Left lung (tissue), 10 donors: ENCODE results near the gene PTGER4. TPM values are rescaled to one million over a fixed set of nuclear protein-coding genes. Genes with fewer than 3 reads are reported as not detected.
"Not testable (repeated sequence)": the region's sequence is repeated elsewhere in the genome, so short reads cannot be mapped to it uniquely, and the experiment has no call there.

ENCODE experiments used
- ATAC-seq: fragments of 200-7000 bp; cut with Tn5 transposase; one replicate; pipeline ENCODE4 v1.9.1; 2020; ENCODE audit warnings: moderate library complexity
- DNase-seq, 4 donors: peaks; one replicate each; pipeline ENCODE4 v3.0.0-alpha.2; 2013 to 2020
- H3K27ac ChIP-seq, 2 donors: fragments of 200-600 bp; sonication (generic) in 1 of 2; one replicate each; pipeline versions ENCODE4 v1.5.0 to v1.8.0; 2020 to 2021
- H3K27me3 ChIP-seq, 2 donors: fragments of 200-600 bp; sonication (generic) in 1 of 2; one replicate each; pipeline versions ENCODE4 v1.5.0 to v1.8.0; 2020 to 2021
- H3K36me3 ChIP-seq, 2 donors: fragments of 200-600 bp; sonication (generic) in 1 of 2; one replicate each; pipeline versions ENCODE4 v1.5.0 to v1.8.0; 2020 to 2021
- H3K4me1 ChIP-seq, 2 donors: fragments of 200-600 bp; one replicate each; pipeline ENCODE4 v1.8.0; 2021
- H3K4me3 ChIP-seq, 2 donors: fragments of 200-600 bp; sonication (generic) in 1 of 2; one replicate each; pipeline versions ENCODE4 v1.5.0 to v1.8.0; 2020 to 2021; ENCODE audit warnings: mild to moderate bottlenecking in 1 of 2
- H3K9me3 ChIP-seq, 2 donors: fragments of 200-600 bp; sonication (generic) in 1 of 2; one replicate each; pipeline versions ENCODE4 v1.5.0 to v1.8.0; 2020 to 2021
- CTCF ChIP-seq, 2 donors: fragments of 200-600 bp; sonication (generic) in 1 of 2; IDR thresholded peaks; one replicate each; pipeline versions ENCODE4 v1.5.0 to v1.8.0; 2021; ENCODE audit warnings: antibody characterized with exemption in 2 of 2
- intact Hi-C, 2 donors: fragments of 100-400 bp; cut with DNase I; formaldehyde crosslinking; loops; one replicate each; pipeline versions ENCODE4 v1.11.2 to v1.14.2; 2022
- polyA plus RNA-seq, 6 donors: library from polyadenylated mRNA; unstranded; fragments of 120-200 nt; gene quantifications; one replicate each; pipeline ENCODE4 v1.2.1, GENCODE V29; 2013; ENCODE audit not compliant: insufficient read length in 6 of 6
- total RNA-seq, 2 donors: library from RNA; stranded (reverse); fragmentation: NEBNext Ultra II Directional; extraction: Animal tissue kit (Norgen Biotek cat#: 25700); gene quantifications; one replicate each; pipeline ENCODE4 v1.2.1, GENCODE V29; 2021
- donor health status: DM: no; HTN: yes; CAD: no.
- donor health status: DM: no; HTN: no; CAD: no.

Gene PTGER4
- total and polyA plus RNA-seq, 8 donors, result 2.0 to 28.4 (median 3.8) TPM

GRCh38 chr5:40652441-40653220 is 27.1 kb upstream of the PTGER4 start:
- DNase-seq (no peak), ATAC-seq (no peak)
- Histone ChIP-seq H3K9me3 (no peaks in the 10 kb centered on the region), H3K4me3 (no peak overlapping the region), H3K4me1 (peaks cover 0 to 10% of the 10 kb centered on the region in 2 donors), H3K36me3 (no peaks in the 10 kb centered on the region), H3K27ac (no peak overlapping the region), H3K27me3 (no peaks in the 10 kb centered on the region)
- intact Hi-C loops, result no loop called here
- TF ChIP-seq CTCF (IDR thresholded peaks at IDR 0.05), result no peak

- Histone ChIP-seq H3K9me3 (no peaks in the 10 kb centered on the region), H3K27ac (no peak overlapping the region), H3K27me3 (no peaks in the 10 kb centered on the region), H3K36me3 (no peaks in the 10 kb centered on the region), H3K4me3 (no peak overlapping the region), H3K4me1 (peaks cover 0 to 10% of the 10 kb centered on the region in 2 donors)
- no peak for DNase-seq
- no peak for ATAC-seq
- intact Hi-C loops, result no loop called here
- TF ChIP-seq CTCF (IDR thresholded peaks at IDR 0.05), result no peak
Observed at GRCh38 chr5:40653221-40654022, 26.3 kb upstream of the PTGER4 start.

GRCh38 chr5:40654377-40654991 is 25.2 kb upstream of the PTGER4 start:
- no peak overlapping the region for H3K27ac ChIP-seq
- intact Hi-C loops, result no loop called here
- ATAC-seq, result no peak
- H3K9me3 ChIP-seq, result no peaks in the 10 kb centered on the region
- TF ChIP-seq CTCF (IDR thresholded peaks at IDR 0.05), result no peak
- H3K4me3 ChIP-seq, result no peak overlapping the region
- H3K4me1 ChIP-seq, result peaks cover 0 to 5% of the 10 kb centered on the region in 2 donors
- no peaks in the 10 kb centered on the region for H3K27me3 ChIP-seq
- DNase-seq, result no peak
- no peaks in the 10 kb centered on the region for H3K36me3 ChIP-seq

- intact Hi-C loops, result no loop called here
- ATAC-seq (no peak), DNase-seq (no peak)
- Histone ChIP-seq H3K27me3 (no peaks in the 10 kb centered on the region), H3K4me1 (peaks cover 0 to 2% of the 10 kb centered on the region in 2 donors), H3K9me3 (no peaks in the 10 kb centered on the region), H3K36me3 (no peaks in the 10 kb centered on the region), H3K4me3 (no peak overlapping the region), H3K27ac (no peak overlapping the region)
- TF ChIP-seq CTCF (IDR thresholded peaks at IDR 0.05), result no peak
Observed at GRCh38 chr5:40655138-40655537, 24.6 kb upstream of the PTGER4 start.

- H3K9me3 ChIP-seq, H3K4me3 ChIP-seq, ATAC-seq, intact Hi-C loops, DNase-seq, H3K4me1 ChIP-seq, H3K27me3 ChIP-seq, H3K36me3 ChIP-seq, H3K27ac ChIP-seq: not testable (repeated sequence)
Observed at GRCh38 chr5:40656091-40656490, 23.6 kb upstream of the PTGER4 start.
